ENCODE results near the gene EVPL.

Gene EVPL

GRCh38 chr17:75996665-75997590 lies 30.2 kb downstream of the EVPL start:
- no peak overlapping the region for H3K9ac ChIP-seq (ENCODE audit: low read depth, low read length)
- peak; percentile 39 for DNase-seq
- H3K4me3 ChIP-seq (ENCODE audit: low read depth in 1 of 2, low read length in 2 of 2), result no peak overlapping the region
- H2AFZ ChIP-seq (ENCODE audit: low read depth, low read length), result no peak overlapping the region
- no peak overlapping the region for H3K4me2 ChIP-seq (ENCODE audit: insufficient read depth, low read length)
- H3K27ac ChIP-seq (ENCODE audit: low read length), result no peak overlapping the region
- H3K4me1 ChIP-seq (ENCODE audit: insufficient read depth, low read length), result no peaks in the 10 kb centered on the region
- ATAC-seq (ENCODE audit: insufficient read depth, low read depth), result 0 out of 3 replicates have a peak, but pooled peaks have one; percentile 34
- H4K20me1 ChIP-seq (ENCODE audit: insufficient read depth, low read length), result no peaks in the 10 kb centered on the region
- no peaks in the 10 kb centered on the region for H3K27me3 ChIP-seq (ENCODE audit: insufficient read depth, low read length, poor library complexity)
- no peaks in the 10 kb centered on the region for H3K79me2 ChIP-seq (ENCODE audit: insufficient read depth, low read length)
- H3K9me3 ChIP-seq (ENCODE audit: insufficient read depth, low read length, severe bottlenecking), result no peaks in the 10 kb centered on the region
- peaks cover 9% of the 10 kb centered on the region; the same call in 1 of the 2 replicates for H3K36me3 ChIP-seq (ENCODE audit: insufficient read depth, low read length)
- TF ChIP-seq CTCF (IDR thresholded peaks at IDR 0.05; ENCODE audit: borderline replicate concordance, extremely low read depth, low read length, poor library complexity, severe bottlenecking) (no peak), EZH2 (IDR thresholded peaks at IDR 0.05; ENCODE audit: borderline replicate concordance, low read depth, low read length, severe bottlenecking) (no peak)

GRCh38 chr17:75995385-75995925 lies 31.7 kb downstream of the EVPL start:
- Histone ChIP-seq H3K4me1 (ENCODE audit: insufficient read depth, low read length) (no peaks in the 10 kb centered on the region), H3K9ac (ENCODE audit: low read depth, low read length) (no peak overlapping the region), H3K4me2 (ENCODE audit: insufficient read depth, low read length) (no peak overlapping the region), H3K27ac (ENCODE audit: low read length) (no peak overlapping the region), H4K20me1 (ENCODE audit: insufficient read depth, low read length) (no peaks in the 10 kb centered on the region), H3K4me3 (ENCODE audit: low read depth in 1 of 2, low read length in 2 of 2) (no peak overlapping the region), H3K27me3 (ENCODE audit: insufficient read depth, low read length, poor library complexity) (no peaks in the 10 kb centered on the region), H3K36me3 (ENCODE audit: insufficient read depth, low read length) (peaks cover 14% of the 10 kb centered on the region; the same call in 1 of the 2 replicates), H2AFZ (ENCODE audit: low read depth, low read length) (no peak overlapping the region), H3K79me2 (ENCODE audit: insufficient read depth, low read length) (no peaks in the 10 kb centered on the region), H3K9me3 (ENCODE audit: insufficient read depth, low read length, severe bottlenecking) (no peaks in the 10 kb centered on the region)
- TF ChIP-seq CTCF (IDR thresholded peaks at IDR 0.05; ENCODE audit: borderline replicate concordance, extremely low read depth, low read length, poor library complexity, severe bottlenecking) (no peak), EZH2 (IDR thresholded peaks at IDR 0.05; ENCODE audit: borderline replicate concordance, low read depth, low read length, severe bottlenecking) (no peak)
- DNase-seq (no peak), ATAC-seq (ENCODE audit: insufficient read depth, low read depth) (no peak)

- ATAC-seq (ENCODE audit: insufficient read depth, low read depth) (no peak), DNase-seq (no peak)
- Histone ChIP-seq H2AFZ (ENCODE audit: low read depth, low read length) (no peak overlapping the region), H3K27ac (ENCODE audit: low read length) (no peak overlapping the region), H3K4me3 (ENCODE audit: low read depth in 1 of 2, low read length in 2 of 2) (no peak overlapping the region), H3K27me3 (ENCODE audit: insufficient read depth, low read length, poor library complexity) (no peaks in the 10 kb centered on the region), H3K79me2 (ENCODE audit: insufficient read depth, low read length) (no peaks in the 10 kb centered on the region), H3K4me2 (ENCODE audit: insufficient read depth, low read length) (no peak overlapping the region), H3K36me3 (ENCODE audit: insufficient read depth, low read length) (peaks cover 14% of the 10 kb centered on the region; the same call in 1 of the 2 replicates), H3K9ac (ENCODE audit: low read depth, low read length) (no peak overlapping the region), H4K20me1 (ENCODE audit: insufficient read depth, low read length) (no peaks in the 10 kb centered on the region), H3K9me3 (ENCODE audit: insufficient read depth, low read length, severe bottlenecking) (no peaks in the 10 kb centered on the region), H3K4me1 (ENCODE audit: insufficient read depth, low read length) (no peaks in the 10 kb centered on the region)
- no peak for TF ChIP-seq CTCF (IDR thresholded peaks at IDR 0.05; ENCODE audit: borderline replicate concordance, extremely low read depth, low read length, poor library complexity, severe bottlenecking)
- TF ChIP-seq EZH2 (IDR thresholded peaks at IDR 0.05; ENCODE audit: borderline replicate concordance, low read depth, low read length, severe bottlenecking), result no peak
These were observed 32.2 kb downstream of the EVPL start for GRCh38 chr17:75994802-75995370.

Measured in DND-41 (cell line).